GM12891 (cell line): Measurements from ENCODE around the gene ANKS1B.
"Not testable (repeated sequence)": the region's sequence is repeated elsewhere in the genome, so short reads cannot be mapped to it uniquely, and the experiment has no call there.

Source experiments
- DNase-seq: peaks from one replicate; pipeline ENCODE4 v3.0.0; 2011; ENCODE audit warnings: low spot score; ENCODE audit not compliant: insufficient read length
- FAIRE-seq: peaks from 2 replicates; lab custom pipeline; 2011; peaks lifted over from hg19 to GRCh38; lab: Jason Lieb, UNC
- PAX5 ChIP-seq: IDR thresholded peaks from 2 replicates; pipeline ENCODE4 v1.6.1; 2011; ENCODE audit warnings: low read length, moderate library complexity, mild to moderate bottlenecking; ENCODE audit not compliant: insufficient read depth, severe bottlenecking
- POLR2A ChIP-seq: IDR thresholded peaks from 2 replicates; pipeline ENCODE4 v1.6.1; 2011; ENCODE audit warnings: low read depth, low read length, control low read depth
- POLR2AphosphoS5 ChIP-seq: IDR thresholded peaks from 2 replicates; pipeline ENCODE4 v1.6.1; 2011; ENCODE audit warnings: low read depth, low read length, control low read depth
- POU2F2 ChIP-seq: IDR thresholded peaks from 2 replicates; pipeline ENCODE4 v1.6.1; 2011; ENCODE audit warnings: low read depth, mild to moderate bottlenecking, control low read depth, low read length, moderate library complexity
- SPI1 ChIP-seq: IDR thresholded peaks from 2 replicates; pipeline ENCODE4 v1.6.1; 2011; ENCODE audit warnings: low read depth, low read length, control low read depth
- TAF1 ChIP-seq: IDR thresholded peaks from 2 replicates; pipeline ENCODE4 v1.6.1; 2011; ENCODE audit warnings: low read depth, low read length, control low read depth

The ANKS1B gene

GRCh38 chr12:99736760-99737269 lies 247.9 kb downstream of the ANKS1B start:
- TF ChIP-seq POLR2A (no peak), PAX5 (no peak), POLR2AphosphoS5 (no peak), POU2F2 (no peak), TAF1 (no peak), SPI1 (no peak)
- DNase-seq (no peak), FAIRE-seq (no peak)

GRCh38 chr12:99732131-99732530 lies 252.6 kb downstream of the ANKS1B start:
- DNase-seq, result no peak
- no peak for TF ChIP-seq TAF1
- no peak for TF ChIP-seq SPI1
- no peak for TF ChIP-seq POU2F2
- no peak for TF ChIP-seq POLR2A
- TF ChIP-seq POLR2AphosphoS5, result no peak
- TF ChIP-seq PAX5, result no peak
- no peak for FAIRE-seq

GRCh38 chr12:99722690-99723486 lies 261.8 kb downstream of the ANKS1B start:
- FAIRE-seq (no peak), DNase-seq (no peak)
- TF ChIP-seq TAF1 (no peak), SPI1 (no peak), POU2F2 (no peak), POLR2AphosphoS5 (no peak), PAX5 (no peak), POLR2A (no peak)

- TF ChIP-seq PAX5 (no peak), TAF1 (no peak), POLR2AphosphoS5 (no peak), POU2F2 (no peak), POLR2A (no peak), SPI1 (no peak)
- FAIRE-seq, result no peak
Measured at GRCh38 chr12:99721715-99722275, 262.9 kb downstream of the ANKS1B start.

DNA sequence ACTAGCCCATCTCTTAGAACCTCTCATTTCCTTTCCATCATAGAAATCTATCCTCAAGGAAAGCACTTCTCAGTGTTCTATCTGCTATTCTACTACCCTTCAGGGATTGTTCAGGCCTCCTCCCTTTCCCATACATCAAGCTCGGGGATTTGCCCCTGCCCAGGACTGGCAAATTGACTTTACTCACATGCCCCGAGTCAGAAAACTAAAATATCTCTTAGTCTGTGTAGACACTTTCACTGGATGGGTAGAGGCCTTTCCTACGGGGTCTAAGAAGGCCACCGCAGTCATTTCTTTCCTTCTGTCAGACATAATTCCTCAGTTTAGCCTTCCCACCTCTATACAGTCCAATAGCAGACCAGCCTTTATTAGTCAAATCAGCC lies 264.7 kb downstream of the ANKS1B start:
- not testable (repeated sequence) for DNase-seq, FAIRE-seq

More at GRCh38 chr12:99721715-99722275, 262.9 kb downstream of the ANKS1B start:
- no peak for DNase-seq

DNA sequence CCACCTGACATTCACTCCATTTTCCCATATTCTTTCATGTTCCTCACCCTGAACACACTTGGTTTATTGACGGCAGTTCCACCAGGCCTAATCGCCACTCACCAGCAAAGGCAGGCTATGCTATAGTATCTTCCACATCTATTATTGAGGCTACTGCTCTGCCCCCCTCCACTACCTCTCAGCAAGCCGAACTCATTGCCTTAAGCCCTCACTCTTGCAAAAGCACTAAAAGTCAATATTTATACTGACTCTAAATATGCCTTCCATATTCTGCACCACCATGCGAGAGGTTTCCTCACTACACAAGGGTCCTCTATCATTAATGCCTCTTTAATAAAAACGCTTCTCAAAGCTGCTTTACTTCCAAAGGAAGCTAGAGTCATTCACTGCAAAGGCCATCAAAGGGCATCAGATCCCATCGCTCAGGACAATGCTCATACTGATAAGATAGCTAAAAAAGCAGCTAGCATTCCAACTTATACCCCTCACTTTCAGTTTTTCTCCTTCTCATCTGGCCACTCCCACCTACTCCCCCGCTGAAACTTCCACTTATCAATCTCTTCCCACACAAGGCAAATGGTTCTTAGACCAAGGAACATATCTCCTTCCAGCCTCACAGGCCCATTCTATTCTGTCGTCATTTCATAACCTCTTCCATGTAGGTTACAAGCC lies 265.2 kb downstream of the ANKS1B start:
- not testable (repeated sequence) for FAIRE-seq, DNase-seq

DNA sequence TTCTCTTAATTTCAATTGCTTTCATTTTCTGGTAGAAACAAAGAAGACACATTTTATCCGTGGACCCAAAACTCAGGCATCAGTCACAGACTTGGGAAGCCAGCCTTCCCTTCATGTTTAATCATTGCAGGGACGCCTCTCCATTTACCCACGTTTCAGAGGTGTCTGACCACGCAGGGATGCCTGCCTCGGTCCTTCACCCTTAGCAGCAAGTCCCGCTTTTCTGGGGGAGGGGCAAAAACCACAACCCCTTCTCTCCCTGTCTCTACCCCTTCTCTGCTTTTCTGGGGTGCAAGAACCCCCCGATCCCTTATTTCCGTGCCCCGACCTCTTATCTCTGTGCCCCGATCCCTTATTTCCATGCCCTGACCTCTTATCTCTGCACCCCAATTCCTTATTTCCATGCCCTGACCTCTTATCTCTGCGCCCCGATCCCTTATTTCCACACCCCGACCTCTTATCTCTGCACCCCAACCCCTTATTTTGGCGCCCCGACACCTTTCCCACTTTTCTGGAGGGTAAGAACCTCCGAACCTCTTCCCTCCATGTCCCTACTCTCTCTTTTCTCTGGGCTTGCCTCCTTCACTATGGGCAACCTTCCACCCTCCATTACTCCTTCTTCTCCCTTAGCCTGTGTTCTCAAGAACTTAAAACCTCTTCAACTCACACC lies 268.8 kb downstream of the ANKS1B start:
- FAIRE-seq, DNase-seq: not testable (repeated sequence)

- not testable (repeated sequence) for DNase-seq, FAIRE-seq
Measured at GRCh38 chr12:99714921-99715320, 269.8 kb downstream of the ANKS1B start.

DNA sequence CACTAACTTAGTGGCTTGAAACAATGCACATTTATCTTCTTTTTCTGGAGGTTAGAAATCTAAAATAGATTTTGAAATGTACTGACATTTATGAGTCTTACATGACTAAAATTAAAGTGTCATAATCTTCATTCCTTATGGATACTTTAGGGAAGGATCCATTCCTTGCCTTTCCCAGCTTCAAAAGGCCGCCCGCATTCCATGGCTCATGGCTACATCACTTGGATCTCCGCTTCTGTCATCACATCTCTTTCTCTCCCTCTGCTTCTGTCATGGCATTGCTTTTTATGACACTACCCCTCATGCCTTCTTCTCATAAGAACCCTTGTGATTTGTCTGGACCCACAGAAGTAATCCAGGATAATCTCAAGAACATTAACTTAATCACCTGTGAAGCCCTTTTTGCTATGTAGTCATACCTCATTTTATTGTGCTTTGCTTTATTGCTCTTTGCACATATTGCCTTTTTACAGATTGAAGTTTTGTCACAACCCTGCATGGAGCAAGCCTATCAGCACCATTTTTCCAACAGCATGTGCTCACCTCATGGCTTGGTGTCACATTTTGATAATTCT lies 270.7 kb downstream of the ANKS1B start:
- DNase-seq (no peak), FAIRE-seq (no peak)
- TF ChIP-seq POLR2AphosphoS5, result no peak
- TF ChIP-seq POLR2A, result no peak
- TF ChIP-seq TAF1, result no peak
- TF ChIP-seq PAX5, result no peak
- no peak for TF ChIP-seq POU2F2
- TF ChIP-seq SPI1, result no peak

DNA sequence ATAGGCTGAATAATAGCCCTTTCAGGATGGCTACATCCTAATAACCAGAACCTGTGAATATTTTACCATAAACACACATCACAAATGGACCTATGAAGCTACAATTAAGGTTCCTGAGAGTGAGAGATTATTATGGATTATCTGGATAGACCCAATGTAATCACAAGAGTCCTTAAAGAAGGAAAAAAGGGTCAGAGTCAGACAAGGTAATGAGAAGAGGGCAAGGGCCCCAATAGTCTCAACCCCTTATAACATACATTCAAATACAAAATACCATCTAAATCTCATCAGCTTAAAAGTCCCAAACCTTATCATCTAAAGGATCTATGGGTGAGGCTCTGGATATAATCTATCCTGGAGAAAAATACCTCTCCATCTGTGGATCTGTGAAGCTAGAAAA lies 272.5 kb downstream of the ANKS1B start:
- DNase-seq (no peak), FAIRE-seq (no peak)
- no peak for TF ChIP-seq POLR2AphosphoS5
- no peak for TF ChIP-seq SPI1
- TF ChIP-seq TAF1, result no peak
- TF ChIP-seq PAX5, result no peak
- TF ChIP-seq POLR2A, result no peak
- TF ChIP-seq POU2F2, result no peak
